Esophagus squamous epithelium (tissue), 4 donors: ENCODE data around the gene SALL1.

ENCODE experiments used
- CTCF ChIP-seq, 6 experiments: fragments of 450-650 bp in 4 of 6; fragments of 200-600 bp in 2 of 6; sonication (generic) in 2 of 6; IDR thresholded peaks; one replicate each; pipeline ENCODE4 v1.5.1; 2016 to 2019; ENCODE audit warnings: antibody characterized with exemption in 6 of 6, mild to moderate bottlenecking in 4 of 6, moderate library complexity in 4 of 6
- POLR2A ChIP-seq, 4 donors: fragments of 450-650 bp; IDR thresholded peaks; one replicate each; pipeline ENCODE4 v1.6.1; 2017; ENCODE audit warnings: antibody characterized with exemption in 4 of 4, mild to moderate bottlenecking in 4 of 4, moderate library complexity in 3 of 4

DNA sequence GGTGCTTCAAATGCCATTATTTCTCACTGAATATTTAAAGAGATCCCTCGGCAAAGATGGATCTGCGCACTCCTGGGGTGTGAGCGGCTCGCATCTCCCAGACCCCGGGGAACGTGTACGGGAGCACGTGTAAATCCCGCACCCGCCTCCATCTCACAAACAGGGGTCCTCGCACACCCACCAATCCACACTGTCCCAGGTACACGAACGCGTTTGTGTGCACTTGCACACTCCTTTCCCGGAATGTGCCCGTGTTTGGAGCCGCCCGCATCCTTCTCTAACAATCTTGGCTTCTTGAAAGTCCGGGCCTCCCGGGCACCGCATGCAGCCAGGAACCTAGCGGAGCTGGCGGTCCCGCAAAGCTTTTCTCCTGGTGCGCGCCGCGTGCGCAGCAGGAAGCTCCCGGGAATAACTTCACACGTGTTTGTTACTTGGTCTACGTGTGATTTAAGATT, 2.5 kb upstream of the SALL1 start:
- TF ChIP-seq CTCF (IDR thresholded peaks at IDR 0.05) (no peak), POLR2A (IDR thresholded peaks at IDR 0.05) (no peak)
